Calu3 (cell line): ENCODE results near the gene HS3ST6. TPM values are rescaled to one million over a fixed set of nuclear protein-coding genes. Genes with fewer than 3 reads are reported as not detected.

Experiments
- BruUV-seq: library from RNA; stranded (reverse); fragments of 400-500 nt; replicated peaks from 2 replicates; lab custom pipeline; 2021; lab: Mats Ljungman, UMichigan
- CTCF ChIA-PET: fragments of 300-600 bp; sonication (Branson Sonifier 250); formaldehyde crosslinking; loops from one replicate; lab custom pipeline; 2022; ENCODE audit warnings: antibody characterized with exemption; lab: Charles Lee
- DNase-seq: peaks from one replicate; pipeline ENCODE4 v3.0.0; 2022
- H3K27ac Mint-ChIP-seq: one replicate; pipeline ENCODE4 v1.8.0; 2022; ENCODE audit warnings: mixed read lengths; ENCODE audit not compliant: unreplicated experiment
- H3K27me3 Mint-ChIP-seq: one replicate; pipeline ENCODE4 v1.8.0; 2022; ENCODE audit warnings: mixed read lengths; ENCODE audit not compliant: unreplicated experiment
- H3K36me3 Mint-ChIP-seq: one replicate; pipeline ENCODE4 v1.8.0; 2022; ENCODE audit warnings: mild to moderate bottlenecking, moderate library complexity, mixed read lengths; ENCODE audit not compliant: insufficient read depth, unreplicated experiment
- H3K4me1 Mint-ChIP-seq: one replicate; pipeline ENCODE4 v1.8.0; 2022; ENCODE audit warnings: mild to moderate bottlenecking, low read depth, mixed read lengths; ENCODE audit not compliant: unreplicated experiment
- H3K4me3 Mint-ChIP-seq: one replicate; pipeline ENCODE4 v1.8.0; 2022; ENCODE audit warnings: mild to moderate bottlenecking, low read depth, moderate library complexity, mixed read lengths; ENCODE audit not compliant: unreplicated experiment
- H3K9me3 Mint-ChIP-seq: one replicate; pipeline ENCODE4 v1.8.0; 2022; ENCODE audit warnings: low read depth, mixed read lengths; ENCODE audit not compliant: unreplicated experiment
- CTCF ChIP-seq: fragments of 200-600 bp; IDR thresholded peaks from one replicate; pipeline ENCODE4 v1.8.0; 2022; ENCODE audit warnings: antibody characterized with exemption; ENCODE audit not compliant: unreplicated experiment
- intact Hi-C: fragments of 100-400 bp; cut with micrococcal nuclease; formaldehyde crosslinking; loops from one replicate; pipeline ENCODE4 v1.10.0; 2022; ENCODE audit not compliant: unreplicated experiment
- total RNA-seq: library from RNA; stranded (reverse); gene quantifications from 2 replicates; pipeline ENCODE4 v1.2.3, GENCODE V29; 2022

The HS3ST6 gene
- total RNA-seq, 1 experiment from 2014 or later = not detected

- no peak for DNase-seq
- no peaks in the 10 kb centered on the region for H3K27me3 Mint-ChIP-seq
- TF ChIP-seq CTCF = no peak
- peaks cover 22% of the 10 kb centered on the region for H3K36me3 Mint-ChIP-seq
- H3K27ac Mint-ChIP-seq = no peak overlapping the region
- no peak overlapping the region for H3K4me3 Mint-ChIP-seq
- H3K9me3 Mint-ChIP-seq = no peaks in the 10 kb centered on the region
- CTCF ChIA-PET = no interaction called here
- BruUV-seq = no TSS peak
- intact Hi-C loops = no loop called here
- H3K4me1 Mint-ChIP-seq = no peaks in the 10 kb centered on the region
These were observed 29.1 kb upstream of the HS3ST6 start for GRCh38 chr16:1947369-1947670.

- DNase-seq = no peak
- CTCF ChIA-PET = no interaction called here
- intact Hi-C loops = no loop called here
- no peaks in the 10 kb centered on the region for H3K9me3 Mint-ChIP-seq
- no peak for TF ChIP-seq CTCF
- H3K27me3 Mint-ChIP-seq = no peaks in the 10 kb centered on the region
- no TSS peak for BruUV-seq
- H3K36me3 Mint-ChIP-seq = peaks cover 28% of the 10 kb centered on the region
- H3K4me3 Mint-ChIP-seq = no peak overlapping the region
- no peak overlapping the region for H3K27ac Mint-ChIP-seq
- peaks cover 2% of the 10 kb centered on the region for H3K4me1 Mint-ChIP-seq
These were observed 28.5 kb upstream of the HS3ST6 start for GRCh38 chr16:1946495-1947368.

GRCh38 chr16:1945559-1946391, 27.6 kb upstream of the HS3ST6 start:
- Mint-ChIP-seq H3K36me3 (peaks cover 31% of the 10 kb centered on the region), H3K4me1 (peaks cover 8% of the 10 kb centered on the region), H3K4me3 (no peak overlapping the region), H3K9me3 (no peaks in the 10 kb centered on the region), H3K27ac (no peak overlapping the region), H3K27me3 (no peaks in the 10 kb centered on the region)
- no TSS peak for BruUV-seq
- DNase-seq = no peak
- CTCF ChIA-PET = no interaction called here
- intact Hi-C loops = no loop called here
- TF ChIP-seq CTCF = no peak

GRCh38 chr16:1944612-1945199, 26.5 kb upstream of the HS3ST6 start:
- no peak for TF ChIP-seq CTCF
- no peaks in the 10 kb centered on the region for H3K9me3 Mint-ChIP-seq
- BruUV-seq = no TSS peak

More at GRCh38 chr16:1944612-1945199, 26.5 kb upstream of the HS3ST6 start:
- intact Hi-C loops = no loop called here
- Mint-ChIP-seq H3K27ac (no peak overlapping the region), H3K36me3 (peaks cover 31% of the 10 kb centered on the region), H3K4me3 (peak overlapping the region; percentile 99), H3K27me3 (no peaks in the 10 kb centered on the region), H3K4me1 (peaks cover 8% of the 10 kb centered on the region)
- DNase-seq = no peak
- CTCF ChIA-PET = no interaction called here
